Neural progenitor cell (in vitro differentiated cells): ENCODE data around the gene KANTR.

Source experiments
- EZH2 ChIP-seq: fragments of 200-600 bp; sonication (generic); IDR thresholded peaks from 2 replicates; pipeline ENCODE4 v1.6.1; 2017; ENCODE audit warnings: antibody characterized with exemption, mild to moderate bottlenecking, moderate library complexity
- EZH2phosphoT487 ChIP-seq: fragments of 200-600 bp; sonication (generic); IDR thresholded peaks from 2 replicates; pipeline ENCODE4 v1.6.1; 2017; ENCODE audit warnings: antibody characterized with exemption
- TF ChIP-seq, protein P1 (sequence below): fragments of 200-600 bp; sonication (generic); IDR thresholded peaks from 2 replicates; pipeline ENCODE4 v1.5.1; 2017; ENCODE audit warnings: antibody characterized with exemption, mild to moderate bottlenecking

- TF ChIP-seq, protein P1, sequence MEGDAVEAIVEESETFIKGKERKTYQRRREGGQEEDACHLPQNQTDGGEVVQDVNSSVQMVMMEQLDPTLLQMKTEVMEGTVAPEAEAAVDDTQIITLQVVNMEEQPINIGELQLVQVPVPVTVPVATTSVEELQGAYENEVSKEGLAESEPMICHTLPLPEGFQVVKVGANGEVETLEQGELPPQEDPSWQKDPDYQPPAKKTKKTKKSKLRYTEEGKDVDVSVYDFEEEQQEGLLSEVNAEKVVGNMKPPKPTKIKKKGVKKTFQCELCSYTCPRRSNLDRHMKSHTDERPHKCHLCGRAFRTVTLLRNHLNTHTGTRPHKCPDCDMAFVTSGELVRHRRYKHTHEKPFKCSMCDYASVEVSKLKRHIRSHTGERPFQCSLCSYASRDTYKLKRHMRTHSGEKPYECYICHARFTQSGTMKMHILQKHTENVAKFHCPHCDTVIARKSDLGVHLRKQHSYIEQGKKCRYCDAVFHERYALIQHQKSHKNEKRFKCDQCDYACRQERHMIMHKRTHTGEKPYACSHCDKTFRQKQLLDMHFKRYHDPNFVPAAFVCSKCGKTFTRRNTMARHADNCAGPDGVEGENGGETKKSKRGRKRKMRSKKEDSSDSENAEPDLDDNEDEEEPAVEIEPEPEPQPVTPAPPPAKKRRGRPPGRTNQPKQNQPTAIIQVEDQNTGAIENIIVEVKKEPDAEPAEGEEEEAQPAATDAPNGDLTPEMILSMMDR = no peak
- TF ChIP-seq EZH2 (no peak), EZH2phosphoT487 (no peak)
Observed at GRCh38 chrX:53073115-53073586, 20.8 kb upstream of the KANTR start.
